ENCODE results near the gene INO80C.
"Not testable (repeated sequence)": the region's sequence is repeated elsewhere in the genome, so short reads cannot be mapped to it uniquely, and the experiment has no call there.

INO80C gene

GRCh38 chr18:35489281-35489680 lies 8.5 kb downstream of the INO80C start:
- DNase-seq (ENCODE audit: low read depth): not testable (repeated sequence)

GRCh38 chr18:35488396-35488795 lies 9.4 kb downstream of the INO80C start:
- not testable (repeated sequence) for DNase-seq (ENCODE audit: low read depth)

GRCh38 chr18:35487525-35487924 lies 10.2 kb downstream of the INO80C start:
- DNase-seq (ENCODE audit: low read depth): not testable (repeated sequence)

- no peak for DNase-seq (ENCODE audit: low read depth)
Observed at GRCh38 chr18:35485852-35486251, 11.9 kb downstream of the INO80C start.

- DNase-seq (ENCODE audit: low read depth): no peak
Observed at GRCh38 chr18:35484034-35484433, 13.7 kb downstream of the INO80C start.

- DNase-seq (ENCODE audit: low read depth): no peak
Observed at GRCh38 chr18:35481960-35482366, 15.8 kb downstream of the INO80C start.

GRCh38 chr18:35479911-35480586 lies 17.7 kb downstream of the INO80C start:
- DNase-seq (ENCODE audit: low read depth): no peak

GRCh38 chr18:35478520-35479435 lies 19.0 kb downstream of the INO80C start:
- DNase-seq (ENCODE audit: low read depth): peak; percentile 5

- no peak for DNase-seq (ENCODE audit: low read depth)
Observed at GRCh38 chr18:35477974-35478373, 19.8 kb downstream of the INO80C start.

GRCh38 chr18:35477497-35477896 lies 20.3 kb downstream of the INO80C start:
- no peak for DNase-seq (ENCODE audit: low read depth)

- no peak for DNase-seq (ENCODE audit: low read depth)
Observed at GRCh38 chr18:35474884-35475283, 22.9 kb downstream of the INO80C start.

- DNase-seq (ENCODE audit: low read depth): no peak
Observed at GRCh38 chr18:35473562-35473961, 24.2 kb downstream of the INO80C start.

- DNase-seq (ENCODE audit: low read depth): no peak
Observed at GRCh38 chr18:35470435-35470834, 27.3 kb downstream of the INO80C start.

GRCh38 chr18:35469725-35470124 lies 28.0 kb downstream of the INO80C start:
- DNase-seq (ENCODE audit: low read depth): no peak

GRCh38 chr18:35468711-35469110 lies 29.0 kb downstream of the INO80C start:
- DNase-seq (ENCODE audit: low read depth): no peak

GRCh38 chr18:35467624-35468016 lies 30.1 kb downstream of the INO80C start:
- DNase-seq (ENCODE audit: low read depth): no peak

- no peak for DNase-seq (ENCODE audit: low read depth)
Observed at GRCh38 chr18:35466815-35467623, 30.7 kb downstream of the INO80C start.

GRCh38 chr18:35466334-35466733 lies 31.4 kb downstream of the INO80C start:
- no peak for DNase-seq (ENCODE audit: low read depth)

- DNase-seq (ENCODE audit: low read depth): no peak
Observed at GRCh38 chr18:35465329-35465728, 32.4 kb downstream of the INO80C start.

GRCh38 chr18:35464831-35465279 lies 32.9 kb downstream of the INO80C start:
- no peak for DNase-seq (ENCODE audit: low read depth)

- no peak for DNase-seq (ENCODE audit: low read depth)
Observed at GRCh38 chr18:35463827-35464226, 33.9 kb downstream of the INO80C start.

GRCh38 chr18:35463050-35463449 lies 34.7 kb downstream of the INO80C start:
- no peak for DNase-seq (ENCODE audit: low read depth)

Measured in activated gamma-delta T cell treated with anti-CD3 and anti-CD28 coated beads, Interleukin-2, amount 50 U/mL, for 16 hours (primary cell).